BE2C (cell line): ENCODE data around the gene FSIP2.

Experiments
- DNase-seq: peaks from one replicate; pipeline ENCODE4 v3.0.0-alpha.2; 2020
- H3K27me3 ChIP-seq: fragments of 250-450 bp; sonication (Bioruptor Pico); 2 replicates; pipeline ENCODE4 v1.5.1; 2020; ENCODE audit warnings: mild to moderate bottlenecking
- H3K36me3 ChIP-seq: fragments of 250-450 bp; sonication (Bioruptor Pico); 2 replicates; pipeline ENCODE4 v1.5.1; 2020; ENCODE audit warnings: mild to moderate bottlenecking
- H3K4me1 ChIP-seq: fragments of 250-450 bp; sonication (Bioruptor Pico); 2 replicates; pipeline ENCODE4 v1.5.1; 2020
- H3K4me3 ChIP-seq: 2 replicates; pipeline ENCODE4 v1.5.1; 2011; ENCODE audit warnings: low read depth, low read length
- H3K9me3 ChIP-seq: fragments of 250-450 bp; sonication (Bioruptor Pico); 2 replicates; pipeline ENCODE4 v1.5.1; 2020
- CTCF ChIP-seq: IDR thresholded peaks from 2 replicates; pipeline ENCODE4 v1.5.1; 2012; ENCODE audit warnings: mild to moderate bottlenecking, low read depth, low read length

Gene FSIP2

DNA sequence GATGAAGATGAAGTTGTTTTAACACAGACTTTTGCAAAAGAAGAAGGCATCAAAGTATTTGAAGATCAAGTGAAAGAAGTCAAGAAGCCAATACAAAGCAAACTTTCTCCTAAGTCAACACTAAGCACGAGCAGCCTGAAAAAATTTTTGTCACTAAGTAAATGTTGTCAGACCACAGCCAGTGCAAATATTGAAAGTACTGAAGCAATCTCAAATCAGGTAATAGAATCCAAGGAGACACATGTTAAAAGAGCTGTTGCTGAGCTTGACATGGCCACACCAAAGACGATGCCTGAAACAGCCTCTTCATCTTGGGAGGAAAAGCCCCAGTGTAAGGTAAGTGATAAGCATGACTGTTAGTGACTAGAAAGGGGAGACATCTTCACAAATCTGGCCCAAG is 75.1 kb downstream of the FSIP2 start:
- no peaks in the 10 kb centered on the region for H3K36me3 ChIP-seq

GRCh38 chr2:185817991-185818390 is 79.4 kb downstream of the FSIP2 start:
- no peak for DNase-seq
- H3K27me3 ChIP-seq: no peaks in the 10 kb centered on the region
- no peaks in the 10 kb centered on the region for H3K9me3 ChIP-seq
- H3K36me3 ChIP-seq: no peaks in the 10 kb centered on the region
- no peak for TF ChIP-seq CTCF
- no peaks in the 10 kb centered on the region for H3K4me1 ChIP-seq
- H3K4me3 ChIP-seq: no peak overlapping the region

More for the DNA sequence above, 75.1 kb downstream of the FSIP2 start:
- no peak for TF ChIP-seq CTCF
- no peaks in the 10 kb centered on the region for H3K9me3 ChIP-seq
- H3K27me3 ChIP-seq: no peaks in the 10 kb centered on the region
- no peak for DNase-seq
- no peak overlapping the region for H3K4me3 ChIP-seq
- no peaks in the 10 kb centered on the region for H3K4me1 ChIP-seq

GRCh38 chr2:185821467-185821866 is 82.9 kb downstream of the FSIP2 start:
- no peak for TF ChIP-seq CTCF
- H3K4me3 ChIP-seq: no peak overlapping the region
- H3K4me1 ChIP-seq: no peaks in the 10 kb centered on the region
- no peak for DNase-seq
- H3K27me3 ChIP-seq: no peaks in the 10 kb centered on the region
- no peaks in the 10 kb centered on the region for H3K9me3 ChIP-seq
- H3K36me3 ChIP-seq: no peaks in the 10 kb centered on the region

- H3K9me3 ChIP-seq: no peaks in the 10 kb centered on the region
- H3K36me3 ChIP-seq: no peaks in the 10 kb centered on the region
- H3K4me1 ChIP-seq: no peaks in the 10 kb centered on the region
- H3K27me3 ChIP-seq: no peaks in the 10 kb centered on the region
- no peak for DNase-seq
- no peak for TF ChIP-seq CTCF
- H3K4me3 ChIP-seq: no peak overlapping the region
These were observed 85.2 kb downstream of the FSIP2 start for GRCh38 chr2:185823773-185824172.

DNA sequence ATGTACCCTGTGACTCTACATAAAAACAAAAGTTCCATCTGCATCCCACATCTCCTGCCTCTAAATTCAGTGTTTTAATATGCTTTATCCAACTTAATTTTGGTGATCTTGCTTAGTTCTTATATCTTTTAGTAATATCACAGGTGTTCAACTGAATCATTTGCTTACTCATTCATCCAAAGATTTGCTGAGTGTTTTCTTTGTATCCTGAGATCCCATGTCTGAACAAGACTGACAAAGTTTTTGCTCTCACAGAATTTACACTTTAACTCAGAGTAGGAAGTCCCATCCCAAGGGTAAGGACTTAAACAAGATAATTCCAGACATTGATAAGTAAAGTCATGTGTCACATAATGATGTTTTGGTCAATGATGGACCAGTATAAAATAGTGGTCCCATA is 87.0 kb downstream of the FSIP2 start:
- H3K36me3 ChIP-seq: no peaks in the 10 kb centered on the region
- TF ChIP-seq CTCF: no peak
- DNase-seq: no peak

GRCh38 chr2:185828326-185828725 is 89.7 kb downstream of the FSIP2 start:
- H3K27me3 ChIP-seq: no peaks in the 10 kb centered on the region
- H3K36me3 ChIP-seq: no peaks in the 10 kb centered on the region
- no peaks in the 10 kb centered on the region for H3K4me1 ChIP-seq
- no peak overlapping the region for H3K4me3 ChIP-seq
- TF ChIP-seq CTCF: no peak
- no peaks in the 10 kb centered on the region for H3K9me3 ChIP-seq
- no peak for DNase-seq

More for the DNA sequence above, 87.0 kb downstream of the FSIP2 start:
- Histone ChIP-seq H3K27me3 (no peaks in the 10 kb centered on the region), H3K9me3 (no peaks in the 10 kb centered on the region), H3K4me3 (no peak overlapping the region), H3K4me1 (no peaks in the 10 kb centered on the region)
